GM18502 (cell line): ENCODE results near the gene THSD7B.
A peak's percentile ranks its signal among the peaks of the same experiment; 100 is the strongest.

Experiments
- ATAC-seq: cut with Tn5 transposase; IDR thresholded peaks from one replicate; pipeline ENCODE4 v1.9.1; 2021; ENCODE audit warnings: mild to moderate bottlenecking; ENCODE audit not compliant: unreplicated experiment, poor library complexity

The THSD7B gene

DNA sequence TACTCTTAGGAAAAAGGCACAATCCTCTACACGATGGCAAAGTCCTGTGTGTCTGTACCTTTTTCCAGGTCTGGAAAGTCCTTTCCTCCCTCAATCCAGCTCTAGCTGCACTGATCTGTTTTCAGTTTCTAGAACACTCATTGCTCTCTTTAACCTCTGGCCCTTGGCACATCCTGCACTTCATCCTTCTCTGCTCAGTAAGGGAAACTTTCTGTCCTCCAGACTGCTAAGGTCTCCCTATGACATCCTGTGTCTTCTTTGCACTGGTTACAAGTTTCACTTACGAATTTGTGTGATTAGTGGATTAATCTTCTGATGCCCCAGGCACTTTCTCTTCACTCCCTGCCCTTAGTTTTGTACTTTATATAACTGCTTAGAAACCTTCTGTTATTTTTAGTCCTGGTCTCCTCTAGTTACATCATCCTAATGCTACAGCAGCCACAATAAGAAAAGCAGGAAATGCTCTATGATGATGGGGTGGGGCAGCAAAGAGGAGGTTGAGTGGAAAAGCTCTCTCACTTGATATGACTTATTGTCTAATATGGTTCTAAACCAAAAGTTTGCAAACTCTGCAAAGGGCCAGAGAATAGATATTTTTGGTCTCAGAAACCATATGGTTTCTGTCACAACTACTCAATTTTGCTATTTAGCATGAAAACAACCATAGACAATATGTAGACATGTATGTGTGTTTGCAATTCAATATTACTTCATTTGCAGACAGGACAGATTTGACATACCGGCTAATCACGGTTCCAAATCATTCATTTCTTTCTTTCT lies 568.2 kb downstream of the THSD7B start:
- ATAC-seq = peak; percentile 57

GRCh38 chr2:137336067-137336466 lies 570.7 kb downstream of the THSD7B start:
- ATAC-seq = no peak

- ATAC-seq = no peak
Observed at GRCh38 chr2:137339051-137339450, 573.7 kb downstream of the THSD7B start.

DNA sequence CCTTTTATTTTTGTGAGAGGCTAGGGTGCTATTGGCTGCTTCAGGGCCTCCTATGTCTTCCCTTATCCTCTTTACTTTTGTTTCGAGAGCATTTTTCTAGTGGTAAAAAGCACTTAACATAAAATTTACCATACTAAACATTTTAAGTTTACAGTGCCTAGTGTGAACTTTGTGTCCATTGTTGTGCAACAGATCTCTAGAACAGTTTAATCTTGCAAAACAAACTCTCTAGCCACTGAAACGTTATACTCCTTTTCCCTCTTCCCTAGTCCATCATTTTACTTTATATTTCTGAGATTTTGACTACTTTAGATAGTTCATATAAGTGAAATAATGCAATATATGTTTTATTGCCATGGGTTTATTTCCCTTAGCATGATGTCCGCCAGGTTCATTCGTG lies 580.6 kb downstream of the THSD7B start:
- ATAC-seq = no peak

GRCh38 chr2:137348301-137348700 lies 583.0 kb downstream of the THSD7B start:
- no peak for ATAC-seq

DNA sequence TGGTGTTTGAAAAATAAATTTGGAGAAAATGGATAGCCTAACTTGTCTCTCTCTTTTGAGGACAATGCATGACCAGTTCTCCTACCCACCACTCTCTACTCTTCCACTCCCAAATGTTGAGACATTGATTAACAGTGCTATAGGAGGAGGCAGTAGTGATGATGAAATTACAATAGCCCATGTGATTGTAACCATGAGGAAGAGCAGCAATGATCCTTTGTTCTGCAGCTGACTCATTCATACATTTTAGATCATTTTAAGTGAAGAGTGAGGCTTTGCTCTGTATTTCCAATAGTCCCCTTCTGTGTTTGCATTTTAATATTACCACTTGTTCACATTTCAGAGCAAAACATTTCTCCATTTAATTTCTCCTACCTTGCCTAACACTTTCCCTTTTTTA lies 592.3 kb downstream of the THSD7B start:
- ATAC-seq = no peak

DNA sequence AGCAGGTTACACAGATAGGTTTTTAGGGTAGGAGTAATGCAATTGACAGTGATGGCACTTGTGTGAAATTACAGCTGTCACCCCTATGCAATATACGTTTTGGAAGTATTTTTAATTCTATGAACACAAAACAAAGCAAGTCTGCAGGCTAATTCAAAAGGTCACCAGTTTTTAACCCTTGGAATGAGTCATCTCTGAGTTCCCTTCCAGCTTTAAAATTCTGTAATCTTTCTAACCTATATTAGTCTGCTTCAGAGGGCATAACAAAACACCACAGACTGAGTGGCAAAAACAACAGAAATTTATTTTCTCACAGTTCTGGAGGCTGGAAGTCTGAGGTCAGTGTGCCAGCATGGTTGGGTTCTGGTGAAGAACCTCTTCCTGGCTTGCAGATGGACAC lies 602.0 kb downstream of the THSD7B start:
- no peak for ATAC-seq

GRCh38 chr2:137369106-137369505 lies 603.8 kb downstream of the THSD7B start:
- ATAC-seq = no peak

DNA sequence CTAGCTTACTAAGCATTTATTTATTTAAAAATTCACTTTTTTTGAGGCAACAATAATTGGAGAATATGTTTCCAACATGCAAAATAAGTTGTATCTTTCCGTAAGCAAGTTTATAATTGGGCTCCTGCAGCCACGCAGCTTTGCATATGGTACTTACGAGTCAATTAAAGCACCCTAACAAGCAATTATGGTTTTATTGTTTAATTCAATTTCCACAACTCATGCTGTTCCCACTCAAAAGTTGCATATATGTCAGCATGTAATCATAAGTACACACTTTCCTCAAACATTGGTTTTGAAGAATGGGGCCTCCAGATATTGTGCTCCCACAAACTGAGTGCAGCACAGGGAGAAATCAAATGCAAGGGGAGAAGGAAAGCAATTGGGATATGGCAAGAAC lies 613.8 kb downstream of the THSD7B start:
- ATAC-seq = no peak

- ATAC-seq = no peak
Observed at GRCh38 chr2:137380610-137381009, 615.3 kb downstream of the THSD7B start.

DNA sequence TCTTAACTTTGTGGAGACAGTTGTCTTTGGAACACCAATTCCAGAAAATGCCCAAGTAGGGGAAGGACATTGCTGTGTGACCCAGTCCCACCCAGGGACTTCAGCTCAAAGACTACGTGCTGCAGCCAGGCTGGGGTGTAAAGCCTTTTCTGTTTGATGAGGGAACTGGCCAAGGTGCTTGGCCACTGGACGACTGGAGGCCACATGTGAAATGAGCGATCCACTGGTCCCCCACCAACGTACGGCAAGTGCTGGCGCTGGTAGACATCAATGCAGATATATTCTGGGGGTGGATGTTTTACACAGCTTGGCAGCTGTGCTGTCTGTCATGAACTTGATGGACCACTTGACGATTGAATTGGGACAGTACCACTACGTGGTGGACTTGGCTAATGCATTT lies 616.4 kb downstream of the THSD7B start:
- ATAC-seq = no peak

GRCh38 chr2:137383391-137383790 lies 618.0 kb downstream of the THSD7B start:
- no peak for ATAC-seq

DNA sequence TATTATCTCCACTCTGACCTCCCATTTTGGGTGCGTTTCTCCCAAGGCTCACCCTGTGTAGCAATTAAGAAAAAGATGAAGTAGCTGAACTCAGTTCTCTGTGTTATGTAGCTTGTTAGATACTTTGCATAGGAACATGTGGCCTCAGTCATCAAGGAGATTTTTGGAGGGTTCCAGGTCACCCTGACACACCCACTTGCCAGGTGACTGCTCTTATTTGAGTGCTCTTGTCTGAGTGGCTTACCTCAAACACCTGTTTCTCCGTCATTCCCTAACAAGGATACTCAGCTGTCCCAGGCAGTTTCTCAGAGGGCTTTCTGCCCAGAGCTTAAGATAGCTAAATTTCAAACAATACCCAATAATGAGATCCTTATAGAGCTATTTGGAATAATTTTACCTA lies 621.7 kb downstream of the THSD7B start:
- no peak for ATAC-seq

DNA sequence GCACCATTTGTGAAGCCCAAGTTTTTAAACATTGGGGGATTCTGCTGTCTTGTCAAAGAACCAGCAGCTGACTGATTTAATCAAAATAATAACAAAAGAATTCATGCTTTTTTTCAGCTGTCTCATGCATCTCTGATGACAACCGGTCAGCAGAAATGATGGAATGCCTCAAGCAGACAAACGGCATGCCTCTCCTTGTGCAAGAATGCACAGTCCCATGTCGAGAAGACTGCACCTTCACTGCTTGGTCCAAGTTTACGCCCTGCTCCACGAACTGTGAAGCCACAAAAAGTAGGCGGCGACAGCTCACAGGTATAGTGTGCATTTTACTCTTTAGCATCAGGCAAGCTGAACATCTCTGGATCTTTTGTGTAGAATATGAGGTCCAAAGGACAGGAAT lies 640.2 kb downstream of the THSD7B start:
- no peak for ATAC-seq

DNA sequence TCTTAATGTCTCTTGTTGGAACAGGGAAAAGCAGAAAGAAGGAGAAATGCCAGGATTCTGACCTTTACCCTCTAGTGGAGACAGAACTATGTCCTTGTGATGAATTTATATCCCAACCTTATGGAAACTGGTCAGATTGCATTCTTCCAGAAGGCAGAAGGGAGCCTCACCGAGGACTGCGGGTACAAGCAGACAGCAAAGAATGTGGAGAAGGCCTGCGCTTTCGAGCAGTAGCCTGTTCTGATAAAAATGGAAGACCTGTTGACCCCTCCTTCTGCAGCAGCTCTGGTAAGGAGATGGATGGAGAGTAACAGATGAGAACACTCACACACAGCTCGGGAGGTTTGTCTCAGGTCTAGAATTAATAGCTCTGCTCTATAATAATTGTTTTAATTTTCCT lies 646.2 kb downstream of the THSD7B start:
- no peak for ATAC-seq

DNA sequence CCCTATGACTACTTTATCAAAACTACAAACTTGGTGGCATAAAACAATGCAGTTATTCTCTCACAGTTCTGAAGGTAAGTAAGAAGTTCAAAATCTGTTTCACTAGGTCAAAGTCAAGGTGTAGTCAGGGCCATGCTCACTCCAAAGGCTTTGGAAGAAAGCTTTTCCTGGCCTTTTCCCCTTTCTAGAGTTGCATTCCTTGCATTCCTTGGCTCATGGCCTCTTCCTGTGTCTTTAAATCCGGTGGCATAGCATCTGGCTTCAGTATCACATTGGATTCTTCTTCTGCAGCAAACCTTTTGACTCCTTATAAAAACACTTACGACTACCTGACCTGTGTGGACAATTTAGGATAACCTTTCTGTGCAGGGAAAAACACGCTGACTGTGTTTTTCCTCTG lies 655.4 kb downstream of the THSD7B start:
- no peak for ATAC-seq

DNA sequence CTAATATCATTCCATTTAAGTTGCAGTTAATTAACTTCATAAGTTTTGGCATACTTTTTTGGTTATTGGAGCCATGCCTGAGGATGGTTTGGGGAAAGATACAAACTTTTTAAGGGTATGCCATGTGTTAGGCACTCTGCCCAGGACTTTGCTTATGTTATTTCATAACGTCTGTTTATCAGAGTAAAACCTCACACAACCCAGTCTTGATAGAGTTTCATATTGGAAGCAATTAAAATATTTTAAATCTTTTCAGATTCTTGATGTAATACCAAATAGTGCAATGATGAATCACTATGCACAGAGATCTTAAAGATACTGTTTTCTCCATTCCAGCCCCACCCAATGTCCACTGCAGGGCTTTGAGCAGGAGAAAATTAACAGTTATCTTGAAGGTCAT lies 669.8 kb downstream of the THSD7B start:
- ATAC-seq = no peak

DNA sequence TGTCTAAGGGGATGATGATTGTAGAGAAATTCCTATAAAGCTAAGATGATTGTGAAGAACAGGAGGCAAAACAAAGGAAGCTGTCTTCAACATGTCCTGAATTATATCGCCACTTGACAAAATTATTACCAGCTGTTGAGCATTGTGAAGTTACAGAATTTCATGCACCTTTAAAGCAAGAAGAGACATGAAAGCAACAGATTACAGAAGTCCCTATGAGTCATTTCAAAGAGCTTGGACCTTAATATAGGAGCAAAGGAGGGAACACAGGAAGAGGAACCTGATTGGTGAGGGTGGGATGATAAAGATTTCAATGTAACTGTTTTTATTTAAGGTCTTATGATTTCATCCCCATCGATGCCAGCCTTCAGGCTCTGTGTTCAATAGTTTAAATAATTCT lies 672.0 kb downstream of the THSD7B start:
- no peak for ATAC-seq

- no peak for ATAC-seq
Observed at GRCh38 chr2:137444970-137445369, 679.6 kb downstream of the THSD7B start.

GRCh38 chr2:137449454-137449853 lies 684.1 kb downstream of the THSD7B start:
- ATAC-seq = no peak

DNA sequence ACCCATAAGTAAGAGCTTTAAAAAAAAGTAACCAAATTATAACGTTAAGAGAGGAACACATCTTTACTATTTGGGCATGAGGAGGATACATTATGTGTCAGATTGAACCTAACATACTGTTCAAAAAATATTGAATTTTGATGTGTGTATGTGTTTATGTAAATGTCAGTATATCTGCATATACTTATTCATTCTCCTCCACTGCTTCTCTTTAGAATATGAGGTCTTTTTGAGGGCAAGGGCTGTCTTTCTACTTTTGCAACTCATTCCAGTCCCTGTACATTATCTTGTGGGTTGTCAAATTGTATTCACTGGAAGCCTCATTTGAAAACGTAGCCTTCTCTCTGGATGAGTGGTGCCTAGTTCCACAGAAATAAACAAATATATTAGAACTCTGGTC lies 689.5 kb downstream of the THSD7B start:
- no peak for ATAC-seq

- peak; percentile 90 for ATAC-seq
Observed at GRCh38 chr2:137467246-137467862, 702.0 kb downstream of the THSD7B start.
